Right kidney (tissue), 1 donor: ENCODE data around the gene TSGA10IP.

Experiments
- DNase-seq: peaks from one replicate; pipeline ENCODE4 v3.0.0-alpha.2; 2016

The TSGA10IP gene

DNA sequence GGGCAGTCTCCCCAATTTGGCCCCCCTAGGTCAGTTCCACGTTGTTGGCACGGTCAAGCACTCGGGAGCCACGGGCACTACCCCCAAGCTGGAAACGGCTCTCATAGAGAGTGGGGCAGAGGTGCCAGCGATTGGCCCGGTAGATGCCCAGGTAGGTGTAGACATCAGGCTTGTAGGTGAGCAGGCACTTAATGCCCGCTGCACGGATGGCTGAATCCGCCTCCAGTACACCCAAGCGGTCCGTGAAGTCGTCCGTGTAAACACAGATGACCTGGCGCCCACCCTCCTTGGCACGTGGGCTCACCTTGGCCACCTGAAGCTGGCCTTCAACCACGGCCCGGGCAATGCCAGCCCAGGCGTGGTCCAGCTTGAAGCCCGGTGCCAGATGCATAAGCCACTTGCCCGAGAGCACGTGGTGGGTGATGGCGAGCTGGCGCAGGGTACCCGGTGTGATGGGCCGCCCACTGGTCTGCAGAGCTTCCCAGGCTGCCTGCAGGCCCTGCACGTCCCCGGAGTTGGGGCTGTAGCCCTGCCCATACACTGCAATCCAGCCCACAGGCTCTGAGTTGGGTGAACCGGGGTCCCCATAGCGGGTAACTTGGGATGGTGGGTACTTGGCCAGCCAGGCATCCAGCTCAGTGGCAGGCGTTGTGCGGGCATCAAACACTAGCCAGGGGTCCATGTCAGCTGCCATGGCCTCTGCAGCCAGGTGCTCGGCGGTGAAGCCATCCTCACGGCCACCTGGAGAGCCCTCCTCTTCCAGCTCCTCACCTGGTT lies 27.7 kb upstream of the TSGA10IP start:
- DNase-seq: no peak

DNA sequence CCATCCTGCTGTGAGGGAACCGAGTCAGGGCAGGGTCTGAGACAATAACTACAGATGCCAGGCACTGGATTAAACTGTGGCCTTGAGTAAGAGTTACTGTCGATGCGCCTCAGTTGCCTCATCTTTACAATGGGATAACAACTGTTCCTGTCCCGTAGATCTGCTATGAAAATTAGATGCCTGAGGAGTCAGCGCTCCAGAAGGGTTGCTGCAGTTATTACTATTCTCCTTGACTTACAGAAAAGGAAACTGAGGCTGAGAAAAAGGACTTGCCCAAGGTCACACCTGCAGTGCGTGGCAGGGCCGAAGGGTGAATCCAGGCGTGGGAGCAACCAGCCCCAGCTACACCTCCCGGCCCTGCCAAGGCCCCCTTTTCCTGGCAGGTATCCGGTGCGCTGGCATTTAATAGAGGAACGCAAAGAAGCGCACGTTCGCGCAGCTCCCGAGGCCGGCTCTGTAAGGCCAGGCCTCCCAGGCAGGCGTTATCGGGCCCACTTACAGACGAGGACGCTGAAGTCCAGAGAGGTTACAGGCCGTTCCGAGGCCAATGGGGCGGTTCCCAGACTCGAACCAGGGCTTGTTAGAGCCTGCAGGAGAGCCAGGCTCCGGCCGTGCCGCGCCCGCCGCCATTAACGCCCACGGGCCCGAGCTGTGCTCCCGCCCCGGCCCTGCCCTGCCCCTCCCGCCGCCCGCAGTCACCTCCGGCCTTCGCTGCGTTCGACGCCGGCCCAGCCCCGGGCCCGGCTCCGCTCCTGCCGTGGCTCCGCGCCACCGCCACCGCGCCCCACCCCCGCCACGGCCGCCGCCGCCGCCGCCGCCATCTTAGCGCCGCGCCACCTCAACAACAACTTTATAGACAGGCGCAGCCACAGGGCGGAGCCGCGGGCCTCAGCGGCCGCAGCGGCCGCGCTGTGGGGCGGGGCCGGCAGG lies 26.8 kb upstream of the TSGA10IP start, which contains the start of gene C11orf68:
C11orf68 (minus strand) TSS at position 852 of the 930 bp plus-strand sequence; CDS start at position 821, 31 bp downstream.
- peak; percentile 67 for DNase-seq

DNA sequence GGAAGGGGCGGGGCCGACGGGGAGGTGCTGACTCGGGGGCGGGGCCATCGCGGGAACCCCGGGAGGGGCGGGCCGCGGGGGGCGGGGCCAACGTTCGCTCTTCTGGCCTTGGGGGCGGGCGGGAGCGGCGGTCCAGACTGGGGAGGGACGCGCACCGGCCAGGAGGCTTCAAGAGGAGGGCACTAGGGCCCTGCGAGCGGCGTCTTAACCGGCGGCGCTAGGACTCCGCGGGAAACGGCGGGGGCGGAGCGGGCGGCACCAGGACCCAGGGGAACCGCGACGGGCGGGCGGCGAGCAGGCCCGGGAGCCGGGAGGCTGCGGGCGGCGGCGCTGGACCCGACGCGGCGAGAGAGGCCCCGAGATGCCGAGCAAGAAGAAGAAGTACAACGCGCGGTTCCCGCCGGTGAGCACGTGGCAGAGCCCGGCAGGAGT lies 26.1 kb upstream of the TSGA10IP start, which contains the start of gene DRAP1:
DRAP1 (plus strand) TSS at position 286 of the 432 bp plus-strand sequence; CDS start at position 362, 76 bp downstream.
- DNase-seq: peak; percentile 88

GRCh38 chr11:65919573-65920371 lies 25.5 kb upstream of the TSGA10IP start:
- peak; percentile 56 for DNase-seq

DNA sequence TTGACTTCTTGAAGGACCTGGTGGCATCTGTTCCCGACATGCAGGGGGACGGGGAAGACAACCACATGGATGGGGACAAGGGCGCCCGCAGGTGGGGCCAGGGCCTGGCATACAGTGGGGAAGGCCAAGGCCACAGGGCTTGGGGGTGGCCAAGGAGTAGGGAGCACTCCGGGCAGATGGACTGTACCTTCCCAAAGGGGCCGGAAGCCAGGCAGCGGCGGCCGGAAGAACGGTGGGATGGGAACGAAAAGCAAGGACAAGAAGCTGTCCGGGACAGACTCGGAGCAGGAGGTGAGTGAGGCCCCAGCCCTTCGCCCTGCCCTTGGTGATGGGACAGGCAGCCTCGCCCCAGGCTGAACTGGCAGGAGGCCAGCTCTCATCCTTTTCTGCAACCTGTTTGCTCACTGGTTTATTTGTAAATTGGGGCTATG lies 24.9 kb upstream of the TSGA10IP start:
- DNase-seq: no peak

DNA sequence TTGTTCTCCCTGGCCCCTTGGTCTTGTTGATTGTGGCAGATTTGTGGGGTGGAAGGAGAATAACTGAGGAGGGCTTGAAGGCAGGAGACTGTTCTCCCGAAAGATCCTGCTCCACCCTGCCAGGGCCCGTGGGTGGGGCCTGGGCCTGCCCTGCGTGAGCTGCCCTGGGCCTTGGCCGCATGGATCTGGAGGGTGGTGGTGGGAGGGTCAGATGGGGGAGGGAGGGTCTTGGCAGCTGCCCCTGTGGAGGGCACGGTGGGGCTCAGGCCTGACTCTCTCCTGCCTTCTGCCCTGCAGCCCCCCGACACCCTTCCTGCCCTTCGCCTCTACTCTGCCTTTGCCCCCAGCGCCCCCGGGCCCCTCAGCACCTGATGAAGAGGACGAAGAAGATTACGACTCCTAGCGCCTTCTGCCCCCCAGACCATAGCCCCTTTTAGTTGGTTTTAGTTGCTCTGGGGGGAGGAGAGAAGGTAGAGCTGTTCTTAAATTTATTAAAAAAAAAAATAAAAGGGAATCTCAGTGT lies 24.2 kb upstream of the TSGA10IP start:
- no peak for DNase-seq

DNA sequence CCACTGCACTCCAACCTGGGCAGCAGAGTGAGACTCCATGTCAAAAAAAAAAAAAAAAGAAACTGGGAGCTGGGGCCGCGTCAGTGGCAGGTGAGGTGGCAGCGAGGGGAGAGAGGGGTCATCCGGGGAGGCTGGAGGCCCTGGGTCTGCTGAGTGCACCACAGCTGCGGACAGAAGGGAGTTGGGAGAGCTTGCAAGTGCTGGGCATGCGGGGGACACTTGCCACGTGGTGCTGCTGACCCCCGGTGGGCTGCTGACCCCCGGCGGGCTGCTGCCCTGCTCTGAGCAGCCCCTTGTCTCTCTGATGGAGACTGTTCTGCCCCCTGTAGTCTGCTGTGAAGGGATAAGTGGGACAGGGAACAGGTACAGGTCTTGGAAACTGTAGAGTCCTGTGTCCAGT lies 23.4 kb upstream of the TSGA10IP start:
- DNase-seq: no peak

DNA sequence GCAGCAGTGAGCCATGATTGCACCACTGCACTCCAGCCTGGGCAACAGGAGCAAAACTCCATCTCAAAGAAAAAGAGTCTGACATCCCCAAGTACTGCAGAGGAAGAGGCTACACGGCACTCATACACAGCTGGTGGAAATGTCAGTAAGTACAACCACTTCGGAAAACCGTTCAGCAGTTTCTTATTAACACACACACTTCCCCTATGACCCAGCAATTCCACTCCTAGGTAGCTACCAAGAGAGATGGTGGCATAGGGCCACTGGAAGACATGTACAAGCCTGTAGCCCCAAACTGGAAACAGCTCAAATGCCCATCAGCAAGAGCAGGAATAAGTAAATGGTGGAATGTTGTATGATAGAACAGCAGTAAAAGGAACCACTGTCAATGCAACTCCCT lies 22.7 kb upstream of the TSGA10IP start:
- DNase-seq: no peak

- DNase-seq: no peak
Observed at GRCh38 chr11:65925397-65925796, 19.9 kb upstream of the TSGA10IP start.

- DNase-seq: no peak
Observed at GRCh38 chr11:65927904-65928397, 17.3 kb upstream of the TSGA10IP start.

- DNase-seq: no peak
Observed at GRCh38 chr11:65928667-65929066, 16.6 kb upstream of the TSGA10IP start.

DNA sequence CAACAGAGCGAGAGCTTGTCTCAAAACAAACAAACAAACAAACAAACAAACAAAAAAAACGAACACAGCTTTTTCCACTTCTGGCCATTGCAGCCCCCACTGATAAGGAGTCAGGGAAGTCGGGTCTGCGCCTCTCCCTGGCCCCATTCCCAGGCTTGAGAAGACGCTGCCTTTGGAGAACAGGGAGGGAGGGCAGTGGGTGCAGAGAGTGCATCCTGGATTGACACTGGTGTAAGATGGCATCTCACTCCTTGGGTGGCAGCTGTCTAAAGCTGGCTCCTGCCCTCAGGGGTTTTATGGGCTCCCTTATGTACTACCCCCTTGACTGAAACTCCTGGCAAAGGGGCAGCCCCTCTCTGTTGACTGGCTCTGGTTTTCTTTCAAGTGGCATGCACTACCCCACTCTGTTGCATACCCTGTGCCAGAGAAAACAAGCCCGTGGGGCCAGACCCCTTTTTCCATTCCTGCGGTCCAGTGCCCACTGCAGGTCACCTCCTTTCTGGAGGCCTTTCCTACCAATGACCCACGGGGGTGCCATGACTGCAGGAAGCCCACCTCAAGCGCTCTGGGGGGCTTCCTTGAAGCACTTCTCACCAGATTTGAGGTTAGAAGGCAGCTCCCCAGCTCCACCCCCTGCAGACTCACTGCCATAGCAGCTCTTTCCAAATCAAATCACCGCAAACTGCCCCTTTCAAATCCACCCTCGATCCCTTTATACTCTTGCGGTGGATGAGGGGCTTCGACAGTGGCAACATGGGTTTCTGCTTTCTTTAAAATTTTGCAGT lies 13.3 kb upstream of the TSGA10IP start:
- no peak for DNase-seq

DNA sequence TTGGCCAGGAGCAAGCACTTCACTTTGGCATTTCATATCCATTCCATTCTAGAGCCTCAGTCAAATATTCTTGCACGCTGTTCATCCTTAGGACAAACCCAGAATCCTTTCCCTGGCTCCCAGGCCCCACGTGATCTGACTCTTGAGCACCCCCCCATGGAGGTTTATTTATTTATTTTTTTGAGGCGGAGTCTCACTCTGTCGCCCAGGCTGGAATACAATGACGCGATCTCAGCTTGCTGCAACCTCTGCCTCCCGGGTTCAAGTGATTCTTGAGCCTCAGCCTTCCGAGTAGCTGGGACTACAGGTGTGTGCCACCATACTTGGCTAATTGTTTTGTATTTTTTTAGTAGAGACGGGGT lies 12.7 kb upstream of the TSGA10IP start:
- DNase-seq: no peak

DNA sequence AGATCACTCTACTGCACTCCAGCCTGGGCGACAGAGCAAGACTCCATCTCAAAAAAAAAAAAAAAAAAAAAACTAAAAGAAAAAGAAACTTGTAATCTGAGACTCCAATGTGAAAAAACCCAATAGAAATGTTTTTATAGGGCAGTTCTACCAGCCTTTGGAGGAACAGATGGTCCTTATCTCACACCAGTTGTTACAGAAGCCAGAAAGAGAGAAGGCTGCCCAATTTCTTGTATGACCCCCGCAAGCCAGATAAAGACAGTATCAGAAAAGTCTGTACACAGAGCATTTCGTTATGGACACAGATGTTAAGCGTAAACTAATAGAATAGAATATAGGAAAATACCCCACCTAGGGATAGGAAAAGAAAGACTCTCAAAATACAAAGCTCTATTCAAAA lies 11.3 kb upstream of the TSGA10IP start:
- DNase-seq: no peak

DNA sequence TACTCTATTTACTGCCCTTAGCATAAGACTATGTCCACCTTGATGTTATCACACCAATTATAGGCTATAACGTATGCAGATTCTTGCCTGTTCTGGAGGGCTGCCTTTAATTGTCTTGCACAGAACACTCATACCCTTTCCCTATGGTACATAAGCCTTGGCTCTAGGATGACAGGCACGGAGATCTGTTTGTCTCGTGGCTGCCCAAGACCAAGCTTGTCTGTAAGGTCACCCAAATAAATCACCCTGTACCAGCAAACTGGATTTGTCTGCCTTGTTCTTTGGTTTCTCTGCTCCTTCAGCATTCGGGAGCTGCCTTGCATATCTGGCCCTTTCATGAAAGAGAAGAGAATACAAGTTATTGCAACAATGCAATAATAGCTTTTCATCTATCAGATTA lies 7.5 kb upstream of the TSGA10IP start:
- DNase-seq: no peak

DNA sequence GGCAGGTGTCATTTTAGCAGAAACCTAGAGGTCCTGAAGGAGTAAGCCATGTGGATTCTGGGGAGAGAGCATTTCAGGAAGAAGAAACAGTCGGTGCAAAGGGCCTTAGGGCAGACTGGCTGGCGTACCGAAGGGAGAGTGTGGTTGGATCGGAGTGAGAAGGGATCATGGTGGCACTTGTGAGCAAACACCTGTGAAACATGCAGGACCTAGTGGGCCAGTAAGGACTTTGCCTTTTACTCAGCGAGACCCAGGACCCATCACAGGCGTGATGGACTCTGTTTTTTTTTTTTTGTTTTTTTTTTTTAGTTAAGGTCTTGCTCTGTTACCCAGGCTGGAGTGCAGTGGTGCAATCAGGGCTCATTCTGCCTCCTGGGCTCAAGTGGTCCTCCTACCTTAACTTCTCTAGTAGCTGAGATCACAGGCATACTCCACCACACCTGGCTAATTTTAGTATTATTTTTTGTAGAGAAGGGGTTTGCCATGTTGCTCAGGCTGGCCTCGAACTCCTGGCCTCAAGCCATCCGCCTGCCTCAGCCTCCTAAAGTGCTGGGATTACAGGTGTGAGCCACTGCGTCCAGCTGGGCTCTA lies 3.5 kb upstream of the TSGA10IP start:
- no peak for DNase-seq

DNA sequence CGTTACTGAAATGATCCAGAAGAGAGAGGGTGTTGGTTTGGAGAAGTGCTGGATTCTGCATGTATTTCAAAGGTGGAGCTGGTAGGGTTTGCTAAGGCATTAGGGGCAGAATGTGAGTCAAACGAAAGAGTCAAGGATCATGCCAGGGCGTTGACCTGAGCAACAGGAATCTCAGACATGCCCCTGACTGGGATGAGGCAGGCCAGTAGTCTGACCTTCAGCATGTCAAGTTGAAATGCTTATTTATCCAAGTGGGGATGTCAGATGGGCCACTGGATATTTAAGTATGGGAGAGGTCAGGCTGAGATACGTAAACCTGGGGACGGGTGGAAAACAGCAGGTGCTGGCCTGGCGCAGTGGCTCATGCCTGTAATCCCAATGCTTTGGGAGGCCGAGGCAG lies 2.7 kb upstream of the TSGA10IP start:
- DNase-seq: no peak

GRCh38 chr11:65944191-65944590 lies 1.1 kb upstream of the TSGA10IP start:
- DNase-seq: no peak

GRCh38 chr11:65944767-65945166 lies 513 bp upstream of the TSGA10IP start:
- no peak for DNase-seq

- DNase-seq: no peak
Observed at GRCh38 chr11:65945941-65946558, 770 bp downstream of the TSGA10IP start.
